Stimulated activated CD4-positive, alpha-beta T cell treated with anti-CD3 and anti-CD28 coated beads, Interleukin-12 subunit alpha, Interleukin-12 subunit beta, amount 100 ng/mL, for 24 hours (primary cell): ENCODE data around the gene SEMA7A.
"Not testable (repeated sequence)": the region's sequence is repeated elsewhere in the genome, so short reads cannot be mapped to it uniquely, and the experiment has no call there.

ENCODE experiments used
- DNase-seq, 2 experiments: peaks; one replicate each; pipeline ENCODE4 v3.0.0-alpha.2; 2020; ENCODE audit warnings: low read depth in 2 of 2

The SEMA7A gene

GRCh38 chr15:74373731-74374647 is 59.8 kb downstream of the SEMA7A start:
- peak; percentile 86 to 97 for DNase-seq

- no peak for DNase-seq
Measured at GRCh38 chr15:74373056-74373650, 60.6 kb downstream of the SEMA7A start.

- DNase-seq: no peak
Measured at GRCh38 chr15:74370471-74370870, 63.3 kb downstream of the SEMA7A start.

- no peak for DNase-seq
Measured at GRCh38 chr15:74369756-74370155, 64.0 kb downstream of the SEMA7A start.

GRCh38 chr15:74369084-74369745 is 64.5 kb downstream of the SEMA7A start:
- DNase-seq: no peak

- DNase-seq: no peak
Measured at GRCh38 chr15:74368121-74368520, 65.6 kb downstream of the SEMA7A start.

- DNase-seq: no peak
Measured at GRCh38 chr15:74367296-74367854, 66.4 kb downstream of the SEMA7A start, which contains the start of gene CYP11A1. CYP11A1 (minus strand) TSS chr15:74367646; CDS start chr15:74367585, 61 bp downstream.

- no peak for DNase-seq
Measured at GRCh38 chr15:74365598-74366445, 67.9 kb downstream of the SEMA7A start.

GRCh38 chr15:74364936-74365597 is 68.7 kb downstream of the SEMA7A start:
- no peak for DNase-seq

- DNase-seq: no peak
Measured at GRCh38 chr15:74362482-74362881, 71.3 kb downstream of the SEMA7A start.

GRCh38 chr15:74360855-74361254 is 72.9 kb downstream of the SEMA7A start:
- not testable (repeated sequence) for DNase-seq

GRCh38 chr15:74359376-74359775 is 74.4 kb downstream of the SEMA7A start:
- DNase-seq: not testable (repeated sequence)
